Measurements from ENCODE around the gene ATP10A. TPM values are rescaled to one million over a fixed set of nuclear protein-coding genes. Genes with fewer than 3 reads are reported as not detected.

The ATP10A gene
- total RNA-seq, 1 experiment from 2014 or later = 0.02 TPM

- Histone ChIP-seq H2AFZ (ENCODE audit: low read depth, low read length, poor library complexity, severe bottlenecking) (no peak overlapping the region), H3K4me2 (ENCODE audit: low read length) (no peak overlapping the region), H3K79me2 (ENCODE audit: insufficient read depth, low read length) (no peaks in the 10 kb centered on the region), H3K27me3 (ENCODE audit: insufficient read depth, low read length) (no peaks in the 10 kb centered on the region), H3K4me3 (replicated peaks in 1 of 2; ENCODE audit: low read depth in 1 of 2, low read length in 2 of 2) (no peak overlapping the region), H3K4me1 (ENCODE audit: control insufficient read depth in 1 of 2, insufficient read depth in 2 of 2, low read length in 2 of 2) (no peaks in the 10 kb centered on the region), H4K20me1 (ENCODE audit: insufficient read depth) (no peaks in the 10 kb centered on the region), H3K9me3 (ENCODE audit: control insufficient read depth in 1 of 2, insufficient read depth in 1 of 2, low read depth in 1 of 2, low read length in 2 of 2) (peaks cover 9 to 36% of the 10 kb centered on the region in 2 experiments; a peak in 2 of 4 replicates), H3K9ac (ENCODE audit: low read length) (no peak overlapping the region), H3K27ac (ENCODE audit: low read depth, low read length) (no peak overlapping the region), H3K36me3 (ENCODE audit: control insufficient read depth in 1 of 2, insufficient read depth in 2 of 2, low read length in 2 of 2) (no peaks in the 10 kb centered on the region), H3K9me2 (ENCODE audit: insufficient read depth) (no peaks in the 10 kb centered on the region)
- TF ChIP-seq REST (IDR thresholded peaks at IDR 0.05; ENCODE audit: low read depth) (no peak), ZNF274 (IDR thresholded peaks at IDR 0.05; ENCODE audit: low read depth, low read length) (no peak), POLR2A (IDR thresholded peaks at IDR 0.05; ENCODE audit: borderline replicate concordance, extremely low read depth, insufficient read depth, insufficient read length) (no peak), TCF7L2 (IDR thresholded peaks at IDR 0.05; ENCODE audit: borderline replicate concordance, extremely low read depth, insufficient read depth, insufficient read length) (no peak), MAX (IDR thresholded peaks at IDR 0.05) (no peak), EZH2phosphoT487 (IDR thresholded peaks at IDR 0.05; ENCODE audit: borderline replicate concordance) (no peak), EGR1 (IDR thresholded peaks at IDR 0.05; ENCODE audit: low read depth) (no peak), YY1 (IDR thresholded peaks at IDR 0.05; ENCODE audit: extremely low read depth, insufficient replicate concordance, low read depth, low read length) (no peak), JUND (IDR thresholded peaks at IDR 0.05) (no peak), SP1 (IDR thresholded peaks at IDR 0.05; ENCODE audit: low read depth) (no peak), FOSL1 (IDR thresholded peaks at IDR 0.05; ENCODE audit: low read depth) (no peak), SRF (IDR thresholded peaks at IDR 0.05; ENCODE audit: low read depth) (no peak), CTCF (IDR thresholded peaks at IDR 0.05 in 2 of 3, conservative IDR thresholded peaks at IDR 0.05 in 1 of 3; ENCODE audit: borderline replicate concordance in 1 of 3, insufficient read depth in 1 of 3, low read depth in 2 of 3, low read length in 2 of 3) (no peak), ZFX (IDR thresholded peaks at IDR 0.05) (no peak), RAD21 (IDR thresholded peaks at IDR 0.05; ENCODE audit: low read depth) (no peak), CBX3 (IDR thresholded peaks at IDR 0.05; ENCODE audit: low read depth) (no peak), ELF1 (IDR thresholded peaks at IDR 0.05; ENCODE audit: borderline replicate concordance, low read depth) (no peak), EZH2 (IDR thresholded peaks at IDR 0.05) (no peak), SIN3A (IDR thresholded peaks at IDR 0.05; ENCODE audit: low read depth) (no peak), CEBPB (IDR thresholded peaks at IDR 0.05; ENCODE audit: low read depth) (no peak)
- ChIA-PET POLR2A (no interaction called here), CTCF (no interaction called here), RAD21 (ENCODE audit: low non-redundant PET in 1 of 2, low total read pairs in 2 of 2, uncharacterized antibody in 2 of 2, unreplicated experiment in 2 of 2) (no interaction called here)
- no peak for DNase-seq (ENCODE audit: low read depth, low spot score)
- intact Hi-C loops (cut with micrococcal nuclease) = no loop called here
- no peak for ATAC-seq
- BruUV-seq (replicated peaks) = no TSS peak
These were observed 11.1 kb downstream of the ATP10A start for GRCh38 chr15:25852027-25852426.
